GM21526 (cell line): ENCODE results near the gene MKNK2.

Experiments used
- ATAC-seq: cut with Tn5 transposase; IDR thresholded peaks from one replicate; pipeline ENCODE4 v1.9.1; 2021; ENCODE audit warnings: moderate library complexity; ENCODE audit not compliant: unreplicated experiment, low FRiP score

MKNK2 gene

DNA sequence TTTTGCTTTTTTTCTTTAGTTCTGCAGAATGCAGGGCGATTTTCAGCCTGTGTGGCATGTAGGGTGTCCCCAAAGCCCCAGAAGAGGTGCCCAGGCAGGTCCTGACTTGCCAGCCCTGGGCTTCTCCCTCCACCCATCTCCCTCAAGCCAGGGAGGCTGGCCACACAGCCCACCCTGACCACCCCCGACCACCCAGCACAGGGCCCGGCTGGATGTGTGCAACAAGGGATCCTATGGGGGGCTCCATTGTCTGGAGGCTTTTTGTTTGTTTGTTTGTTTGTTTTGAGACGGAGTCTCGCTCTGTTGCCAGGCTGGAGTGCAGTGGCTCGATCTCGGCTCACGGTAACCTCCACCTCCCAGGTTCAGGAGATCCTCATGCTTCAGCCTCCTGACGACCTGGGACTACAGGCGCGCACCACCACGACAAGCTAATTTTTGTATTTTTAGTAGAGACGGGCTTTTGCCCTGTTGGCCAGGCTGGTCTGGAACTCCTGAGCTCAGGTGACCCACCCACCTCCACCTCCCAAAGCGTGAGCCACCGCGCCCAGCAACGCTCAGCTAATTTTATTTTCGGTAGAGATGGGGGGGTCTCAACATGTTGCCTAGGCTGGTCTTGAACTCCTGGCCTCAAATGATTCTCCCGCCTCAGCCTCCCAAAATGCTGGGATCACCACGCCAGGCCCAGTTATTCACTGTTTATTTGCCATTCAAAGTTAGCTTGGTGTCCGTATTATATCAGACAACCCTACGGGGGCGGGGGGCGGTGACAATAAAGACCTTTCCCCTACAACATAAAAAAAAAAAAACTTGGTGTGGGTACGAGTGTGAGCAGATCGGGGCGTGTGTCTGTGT, 7.8 kb upstream of the MKNK2 start:
- no peak for ATAC-seq

DNA sequence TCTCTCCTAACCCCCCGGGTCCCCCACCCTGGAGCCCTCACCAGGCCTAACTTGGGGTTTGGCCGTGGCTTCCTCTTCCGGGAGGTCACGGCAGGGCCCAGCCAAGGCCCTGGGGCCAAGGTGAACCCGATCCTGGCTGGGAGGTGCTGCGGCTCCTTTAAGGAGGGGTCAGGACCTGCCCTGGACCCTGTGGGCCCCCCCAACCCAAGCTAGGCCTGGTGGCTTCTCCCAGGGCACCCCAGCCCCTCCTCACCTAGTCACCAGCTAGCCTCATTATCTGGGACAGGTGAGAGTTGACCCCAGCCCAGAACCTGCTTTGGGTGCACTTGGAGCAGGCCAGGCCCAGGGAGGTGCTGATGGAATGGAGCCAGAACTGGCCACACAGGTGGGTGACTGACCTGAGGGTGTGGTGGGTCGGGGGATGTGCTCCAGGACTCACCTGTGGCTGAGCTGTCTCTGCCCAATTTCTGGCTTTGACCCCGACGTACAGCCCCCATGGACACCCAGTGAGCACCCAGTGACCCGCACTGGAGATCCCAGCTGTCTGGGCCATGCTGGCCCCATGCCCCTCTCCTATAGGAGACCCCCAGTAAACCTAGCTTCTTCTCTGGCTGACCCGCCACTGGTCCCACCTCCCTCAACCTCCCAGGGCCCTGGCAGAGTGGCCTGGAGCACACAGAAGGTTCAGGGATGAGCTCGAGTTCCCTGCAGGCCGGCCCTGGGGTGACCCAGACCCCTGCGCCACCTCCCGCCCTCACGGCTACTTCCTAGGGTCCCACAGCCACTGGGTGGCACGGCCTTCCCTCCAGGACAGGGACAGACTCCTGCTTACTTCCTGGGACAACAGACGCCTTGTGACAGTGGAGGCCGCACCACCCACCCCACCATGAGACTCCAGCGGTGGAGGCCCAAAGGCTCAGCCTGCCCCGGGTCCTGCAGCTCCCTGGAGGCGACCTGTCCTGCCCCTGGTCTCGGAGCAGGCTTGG, 6.7 kb upstream of the MKNK2 start:
- no peak for ATAC-seq

DNA sequence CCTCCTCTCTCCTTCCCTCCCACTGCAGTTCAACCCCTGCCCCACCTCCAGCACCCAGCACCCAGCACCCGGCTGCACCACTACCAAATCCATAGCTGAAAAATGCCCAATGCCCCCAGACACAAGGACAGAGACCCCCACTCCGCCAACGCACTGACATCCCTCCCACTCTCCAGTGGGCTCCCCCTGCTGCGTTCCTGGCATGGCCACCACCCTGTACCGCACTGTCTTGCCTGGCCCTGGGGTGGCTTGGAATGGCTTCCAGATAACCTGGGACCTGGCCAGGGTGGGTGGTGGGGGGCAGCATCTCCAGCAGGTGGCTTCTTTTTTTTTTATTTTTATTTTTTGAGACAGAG, 5.8 kb upstream of the MKNK2 start:
- no peak for ATAC-seq

DNA sequence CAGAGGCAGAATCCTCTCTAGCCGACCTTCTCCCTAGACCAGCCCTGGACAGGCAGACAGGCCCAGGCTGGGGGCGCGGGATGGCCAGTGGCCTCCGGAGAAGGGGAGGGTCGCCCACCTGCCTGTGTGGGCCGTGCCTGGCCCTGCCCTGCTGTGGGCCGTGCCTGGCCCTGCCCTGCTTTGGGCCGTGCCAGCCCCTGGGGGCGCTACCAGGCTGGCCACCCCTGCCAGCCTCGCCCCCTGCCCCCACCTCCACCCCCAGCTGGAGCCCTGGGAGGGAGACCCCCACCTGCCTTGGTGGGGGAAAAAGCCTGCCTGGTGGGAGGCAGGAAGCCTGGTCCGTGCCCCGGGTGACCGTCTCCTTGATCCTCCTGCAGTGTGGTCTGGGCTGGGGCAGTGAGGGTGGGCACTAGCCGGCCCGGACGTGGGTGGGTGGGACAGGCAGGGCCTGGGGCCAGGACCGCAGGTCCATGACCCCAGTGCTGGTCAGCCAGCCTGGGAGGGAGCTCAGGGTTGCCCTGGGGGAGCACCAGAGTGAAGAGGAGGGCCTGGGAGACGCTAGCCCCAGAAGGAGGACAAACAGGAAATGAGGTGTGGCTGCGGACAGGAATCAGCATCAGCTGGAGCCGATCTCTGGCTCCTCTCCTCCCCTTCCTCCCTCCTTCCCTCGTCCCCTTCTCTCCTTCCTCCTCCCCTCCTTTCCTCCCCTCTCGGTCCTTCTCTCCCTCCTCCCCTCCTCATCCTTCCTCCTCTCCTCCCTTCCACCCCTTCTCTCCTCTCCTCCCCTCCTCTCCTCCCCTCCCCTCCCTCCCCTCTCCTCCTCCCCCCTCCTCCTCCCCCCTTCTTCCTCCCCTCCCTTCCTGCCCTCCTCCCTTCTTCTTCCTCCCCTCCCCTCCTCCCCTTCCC, 5.1 kb upstream of the MKNK2 start:
- no peak for ATAC-seq

DNA sequence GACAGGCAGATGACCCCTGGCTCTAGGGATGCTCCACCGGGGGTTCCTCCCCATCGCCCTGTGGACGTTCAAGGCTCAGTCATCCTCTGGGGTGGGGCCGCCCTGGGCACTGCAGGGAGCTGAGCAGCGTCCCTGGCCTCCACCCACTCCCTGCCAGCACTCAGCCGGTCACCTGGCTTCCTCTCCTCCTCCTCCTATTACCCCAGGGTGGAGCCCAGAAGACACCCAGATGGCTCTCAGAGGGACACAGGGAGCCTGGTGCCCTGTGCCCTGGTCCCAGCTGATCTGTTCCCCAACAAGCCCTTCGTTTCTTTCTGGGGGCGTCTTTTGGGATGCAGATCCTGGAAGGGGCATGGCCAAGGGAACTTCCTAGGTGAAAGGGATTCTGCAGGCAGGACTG, 3.7 kb upstream of the MKNK2 start:
- no peak for ATAC-seq

DNA sequence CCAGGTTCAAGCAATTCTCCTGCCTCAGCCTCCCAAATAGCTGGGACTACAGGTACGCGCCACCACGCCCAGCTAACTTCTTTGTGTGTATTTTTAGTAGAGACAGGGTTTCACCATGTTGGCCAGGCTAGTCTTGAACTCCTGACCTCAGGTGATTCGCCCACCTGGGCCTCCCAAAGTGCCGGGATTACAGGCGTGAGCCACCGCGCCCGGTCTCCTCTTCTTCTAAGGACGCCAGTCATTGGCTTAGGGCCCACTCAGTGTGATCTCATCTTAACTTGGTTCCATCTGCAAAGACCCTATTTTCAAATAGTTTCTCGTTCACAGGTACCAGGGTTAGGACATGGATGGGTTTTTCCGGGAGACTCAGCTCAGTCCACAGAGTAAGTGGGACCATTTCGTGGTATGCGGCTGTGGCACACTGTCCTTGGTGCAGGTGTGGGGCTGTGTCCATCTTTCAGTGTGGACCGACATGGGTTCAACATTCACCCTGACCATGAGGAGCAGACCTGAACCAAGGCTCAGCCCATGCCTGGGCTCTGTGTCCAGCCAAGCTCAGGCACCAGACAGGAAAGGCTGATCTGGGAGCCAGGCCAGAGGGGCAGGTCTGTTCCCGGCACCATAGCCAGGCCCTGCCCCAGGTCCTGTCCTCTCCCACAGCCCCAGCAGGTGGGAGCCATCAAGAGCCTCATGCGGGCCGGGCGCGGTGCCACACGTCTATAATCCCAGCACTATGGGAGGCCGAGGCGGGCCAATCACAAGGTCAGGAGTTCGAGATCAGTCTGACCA, 2.8 kb upstream of the MKNK2 start:
- ATAC-seq: no peak

DNA sequence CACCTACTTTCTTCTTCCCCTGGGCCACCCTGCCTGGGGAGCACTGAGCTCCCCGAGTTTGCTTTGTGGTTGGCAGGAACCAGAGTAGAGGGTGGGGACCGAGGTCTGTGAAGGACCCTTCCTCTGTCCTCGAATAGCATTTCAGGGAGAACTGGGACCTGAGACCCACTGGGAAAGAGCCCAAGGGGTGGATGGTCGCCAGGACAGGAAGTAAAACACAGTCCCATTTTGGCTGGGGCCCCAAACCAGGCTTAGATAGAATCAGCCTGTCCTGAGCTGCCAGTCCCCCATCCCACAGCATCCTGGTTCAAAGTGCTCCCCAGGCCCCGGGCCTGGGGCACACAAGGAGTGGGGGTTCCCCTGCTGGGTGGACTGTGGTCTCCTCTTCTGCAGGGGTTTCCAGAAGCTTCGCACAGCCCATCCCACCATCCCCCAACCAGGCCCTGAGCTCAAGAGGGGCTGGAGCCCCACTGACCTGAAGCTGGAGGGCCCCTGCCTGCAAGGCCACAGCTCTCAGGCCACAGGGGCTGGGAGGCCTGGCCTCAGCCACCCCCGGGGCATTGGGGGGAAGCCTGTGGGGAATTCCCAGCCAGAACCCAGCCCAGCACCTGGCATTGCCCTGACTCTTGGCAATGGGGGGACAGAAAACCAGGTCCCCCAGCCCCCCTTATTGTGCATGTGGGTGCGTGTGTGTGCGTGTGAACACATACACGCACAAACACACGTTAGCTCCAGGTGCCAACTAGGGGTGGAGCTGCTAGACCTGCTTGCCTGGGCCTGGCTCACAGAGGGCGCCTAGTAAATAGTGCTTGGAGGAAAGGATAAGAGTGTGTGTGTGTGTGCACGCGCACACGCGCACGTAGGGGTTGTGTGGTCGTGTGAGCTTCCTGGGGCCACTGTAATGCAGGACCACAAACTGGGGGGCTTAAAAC, 995 bp upstream of the MKNK2 start:
- no peak for ATAC-seq

DNA sequence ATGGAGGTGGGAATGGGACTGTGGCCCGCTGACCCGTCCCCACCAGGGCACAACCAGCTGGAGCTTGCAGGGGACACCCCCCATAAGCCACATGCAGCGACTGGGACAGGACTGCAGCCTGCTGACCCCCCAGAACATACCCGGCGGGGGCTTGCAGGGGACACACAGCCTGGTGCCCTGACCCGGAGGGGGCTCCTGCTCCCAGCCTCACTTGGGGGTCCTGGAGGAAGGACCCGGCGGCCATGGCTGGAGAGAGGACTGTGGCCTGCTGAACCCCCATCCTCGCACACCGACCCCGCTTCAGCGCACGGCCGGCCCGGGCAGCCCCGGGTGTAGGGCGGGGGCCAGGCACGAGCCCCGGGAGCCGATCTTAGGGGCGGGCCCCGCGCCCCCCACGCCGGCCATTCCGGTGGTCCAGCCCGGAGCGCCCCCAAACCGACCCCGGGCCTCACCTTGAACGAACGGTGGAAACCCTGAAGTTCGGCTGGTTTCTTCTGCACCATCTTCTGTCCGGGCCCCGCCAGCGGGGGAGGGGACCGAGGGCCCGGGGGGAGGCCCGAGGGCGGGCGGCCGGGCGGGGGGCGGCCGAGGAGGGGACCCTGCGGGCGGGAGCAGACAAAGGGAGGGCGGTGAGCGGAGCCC, 574 bp downstream of the MKNK2 start:
- ATAC-seq: peak; percentile 4

DNA sequence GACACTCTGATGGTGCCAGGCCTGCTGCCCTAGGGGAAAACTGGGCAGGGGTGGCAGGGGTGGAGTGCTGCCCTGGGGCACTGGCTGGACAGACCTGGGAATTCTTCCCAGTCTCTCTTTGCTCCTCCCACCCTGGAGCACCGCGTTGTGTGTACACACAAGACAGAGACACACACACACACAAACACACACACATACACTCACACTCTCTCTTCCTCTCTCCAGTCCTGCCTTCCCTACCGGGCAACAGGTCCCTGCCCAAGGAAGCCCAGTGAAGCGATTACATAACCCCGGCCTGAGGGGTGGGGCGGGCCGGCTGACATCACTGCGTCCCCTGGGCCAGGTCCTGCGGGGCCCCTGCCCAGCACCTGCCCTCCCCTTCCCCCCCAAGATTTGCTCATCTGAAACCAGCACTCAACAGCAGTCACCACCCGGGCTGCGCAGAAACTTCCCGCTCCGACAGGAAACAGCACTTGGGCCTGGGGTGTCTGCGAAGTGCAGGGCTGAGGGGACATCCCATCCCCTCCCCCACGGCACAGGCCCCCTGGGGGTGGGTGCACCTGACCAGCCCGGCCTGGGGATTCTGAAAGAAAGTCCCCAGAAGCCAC, 1.2 kb downstream of the MKNK2 start:
- ATAC-seq: no peak

DNA sequence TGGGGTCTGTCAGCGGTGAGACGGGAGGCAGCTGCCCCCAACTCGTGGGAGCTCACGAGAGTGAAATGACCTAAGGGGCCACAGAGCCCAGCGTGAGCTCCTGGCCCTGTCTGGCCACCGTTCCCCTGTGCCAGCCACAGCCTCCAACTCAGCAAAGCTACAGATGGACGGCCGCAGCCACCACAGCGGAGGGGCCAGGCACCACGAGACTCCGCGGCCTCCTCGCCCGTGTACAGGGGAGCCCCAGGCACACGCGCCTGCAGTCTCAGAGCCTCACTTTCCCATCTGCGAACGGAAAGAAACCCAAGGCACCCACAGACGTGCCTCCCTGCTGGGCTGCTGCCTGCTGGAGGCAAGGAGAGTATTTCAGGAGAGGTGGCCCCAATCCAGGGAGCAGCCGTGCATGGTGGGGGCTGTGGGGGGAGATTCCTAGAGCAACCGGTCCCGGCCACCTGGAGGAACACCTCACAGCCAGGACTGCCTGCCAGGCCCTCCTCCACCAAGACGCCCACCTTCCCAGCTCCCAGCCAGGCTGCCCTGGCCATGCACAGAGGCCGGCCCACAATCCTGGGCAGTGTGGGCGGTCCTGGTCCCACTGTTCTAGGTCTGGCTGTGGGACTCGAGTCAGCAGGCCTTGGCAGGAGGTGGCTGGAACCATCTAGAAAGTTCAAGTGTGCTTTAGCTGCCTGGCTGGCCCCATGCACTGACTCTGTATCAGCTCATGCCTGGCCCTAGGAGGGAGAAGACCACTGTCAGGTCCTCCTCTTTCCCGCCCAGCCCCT, 1.9 kb downstream of the MKNK2 start:
- ATAC-seq: no peak

DNA sequence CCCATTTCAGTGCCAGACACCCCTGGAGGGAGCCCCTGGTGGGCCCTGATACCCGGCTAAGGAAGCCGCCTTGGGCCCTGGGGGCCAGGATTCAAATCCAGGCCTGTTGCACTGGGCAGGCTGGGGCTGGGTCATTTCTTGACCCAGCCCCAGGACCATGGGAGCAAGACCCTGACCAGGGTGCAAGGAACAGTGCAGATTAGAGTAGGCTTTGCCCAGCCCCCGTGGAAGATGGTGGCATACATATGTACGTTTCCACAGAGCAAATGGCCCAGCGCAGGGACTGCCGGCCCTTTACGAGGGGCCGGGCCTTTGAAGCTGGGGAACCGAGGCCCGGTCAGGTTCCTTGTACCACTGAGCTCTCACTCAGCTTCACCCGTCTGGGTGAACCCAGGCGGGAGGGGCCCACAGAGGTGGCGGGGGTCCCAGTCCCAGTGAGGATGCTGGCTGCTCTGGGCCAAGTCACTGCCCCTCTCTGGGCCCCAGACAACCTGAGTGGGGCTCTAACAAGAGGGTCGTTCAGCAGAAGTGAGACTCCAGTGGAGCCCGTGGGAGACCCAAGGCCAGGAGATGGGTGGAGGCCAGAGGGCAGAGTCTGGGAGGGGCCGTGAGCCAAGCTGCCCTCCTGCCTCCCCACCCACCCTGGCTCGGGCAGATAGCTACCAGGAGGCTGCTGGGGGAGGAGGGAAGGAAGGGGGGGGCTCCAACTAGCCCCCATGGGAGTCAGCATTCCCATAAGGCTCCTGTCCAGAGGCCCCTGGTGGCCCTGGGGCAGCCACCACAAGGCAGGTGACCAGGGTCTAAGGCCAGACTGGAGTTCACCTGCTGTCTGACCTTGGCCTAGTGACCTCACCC, 2.7 kb downstream of the MKNK2 start:
- ATAC-seq: no peak

DNA sequence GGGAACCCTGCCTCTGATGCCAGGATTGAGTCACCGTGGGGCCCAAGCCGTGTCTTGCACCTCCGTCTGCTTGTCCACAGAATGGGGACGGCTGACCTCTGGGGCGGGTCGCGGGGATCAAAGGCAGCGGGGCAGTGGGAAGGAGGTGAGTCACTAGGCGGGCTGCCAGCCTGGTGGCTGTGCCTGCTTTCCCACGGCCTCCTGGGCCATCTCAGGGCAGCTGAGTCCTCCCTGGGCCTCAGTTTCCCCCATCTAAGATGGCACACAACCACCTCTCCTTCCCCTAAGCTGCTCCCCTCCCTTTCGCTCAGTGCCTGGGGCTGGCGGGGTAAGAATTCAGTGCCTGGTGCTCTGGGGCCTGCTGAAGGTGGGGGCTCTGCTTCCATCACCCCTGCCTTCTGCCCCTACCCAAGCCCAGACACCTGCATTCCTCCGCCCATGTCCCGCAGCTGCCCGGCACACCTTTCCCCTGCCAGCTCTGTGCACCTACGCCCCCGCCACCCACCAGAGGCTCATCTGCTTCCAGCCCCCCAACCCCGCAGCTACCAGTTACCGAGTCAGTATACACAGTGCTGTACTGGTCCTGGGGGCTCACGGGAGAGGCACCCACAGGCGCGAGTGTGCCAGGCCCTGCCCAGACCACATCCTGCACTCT, 3.5 kb downstream of the MKNK2 start:
- ATAC-seq: no peak

DNA sequence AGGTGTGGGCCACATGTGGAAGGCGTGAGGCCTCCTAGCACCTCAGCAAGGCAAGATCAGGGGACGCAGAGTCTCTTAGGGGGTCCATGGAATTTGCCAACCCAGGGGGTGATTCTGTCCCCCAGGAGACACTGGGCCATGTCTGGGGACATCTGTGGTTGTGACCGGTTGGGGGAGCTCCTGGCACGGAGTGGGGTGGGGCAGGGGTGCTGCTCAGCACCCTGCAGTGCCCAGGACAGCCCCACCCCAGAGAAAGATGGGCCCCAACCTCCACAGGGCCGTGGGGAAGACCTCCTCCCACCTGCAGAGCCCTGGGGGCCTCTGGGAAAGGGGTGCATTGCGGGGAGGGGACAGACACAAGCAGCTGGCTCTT, 4.0 kb downstream of the MKNK2 start:
- no peak for ATAC-seq

DNA sequence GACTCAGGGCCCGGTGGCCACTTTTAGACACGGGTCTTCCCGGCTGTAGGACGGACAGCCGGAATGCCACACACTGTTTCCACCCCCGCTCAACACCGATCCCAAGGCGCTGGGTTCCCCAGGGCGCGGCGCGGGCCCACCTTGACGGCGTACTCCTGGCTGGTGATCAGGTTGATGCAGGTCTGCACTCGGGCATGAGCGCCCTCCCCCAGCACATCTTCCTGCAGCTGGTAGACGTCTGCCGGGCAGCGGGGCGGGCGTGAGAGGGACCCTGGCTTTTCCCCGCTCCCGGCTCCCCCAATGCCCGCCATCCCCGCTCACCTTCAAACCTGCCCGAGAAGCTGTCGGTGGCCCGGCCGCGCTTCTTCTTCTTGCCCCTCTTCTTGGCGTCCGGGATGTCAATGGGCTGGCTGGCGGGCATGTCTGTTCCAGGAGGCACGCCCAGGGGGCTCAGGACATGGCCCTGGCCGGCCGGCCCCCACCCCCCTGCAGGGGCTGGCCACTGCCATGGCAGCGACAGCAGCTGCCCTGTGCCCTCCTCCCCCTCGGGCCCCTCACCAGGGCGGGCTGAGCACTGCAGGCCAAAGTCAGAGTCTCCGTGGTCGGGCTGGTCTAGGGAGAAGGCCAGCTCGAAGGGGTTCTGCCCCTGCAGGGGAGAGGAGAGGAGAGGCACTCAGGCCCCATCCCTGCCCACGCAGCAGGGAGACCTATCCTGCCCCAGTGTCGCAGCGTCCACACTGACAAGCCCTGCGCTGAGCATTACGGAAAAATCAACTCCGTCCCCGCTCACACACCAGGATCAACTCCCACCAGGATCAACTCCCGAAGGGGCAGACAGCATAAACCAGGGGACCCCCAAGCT, 4.8 kb downstream of the MKNK2 start:
- ATAC-seq: no peak

DNA sequence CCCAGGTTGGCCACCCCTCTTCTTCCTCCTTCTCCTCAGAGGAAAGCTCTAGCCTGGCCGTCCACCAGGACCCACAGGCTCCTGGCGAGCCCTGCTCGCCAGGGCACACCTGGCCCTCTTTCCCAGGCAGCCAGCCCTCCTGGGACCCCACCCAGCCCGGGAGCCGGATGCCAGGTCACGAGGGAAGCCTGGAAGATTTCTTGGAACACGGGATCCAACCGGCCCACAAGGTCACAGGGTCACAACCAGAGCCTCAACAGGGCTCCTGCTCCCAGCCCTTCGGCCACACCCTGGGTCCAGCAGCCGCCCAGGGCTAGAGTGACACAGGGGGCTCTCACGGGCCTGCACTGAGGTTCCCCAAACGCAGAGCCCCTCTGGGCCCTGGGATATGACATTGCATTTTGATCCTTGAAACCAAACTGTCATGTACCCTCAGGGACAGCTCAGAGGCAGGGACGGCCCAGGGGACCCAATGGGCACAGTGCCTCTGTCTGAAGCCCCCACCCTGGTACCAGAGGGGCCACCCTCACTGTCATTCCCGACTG, 5.5 kb downstream of the MKNK2 start:
- ATAC-seq: no peak
